Osteoblast (primary cell): ENCODE data around the gene RIPK4. TPM values are rescaled to one million over a fixed set of nuclear protein-coding genes. Genes with fewer than 3 reads are reported as not detected.

Experiments
- DNase-seq: peaks from one replicate; pipeline ENCODE4 v3.0.0; 2011; ENCODE audit warnings: low spot score, mixed read lengths; ENCODE audit not compliant: insufficient read length; ENCODE audit errors: missing footprints
- H2AFZ ChIP-seq: 2 replicates; pipeline ENCODE4 v1.6.0; 2011; ENCODE audit warnings: mild to moderate bottlenecking, low read length
- H3K27ac ChIP-seq: 2 replicates; pipeline ENCODE4 v1.5.1; 2011; ENCODE audit warnings: mild to moderate bottlenecking, low read depth, low read length, moderate library complexity
- H3K27me3 ChIP-seq: 2 replicates; pipeline ENCODE4 v1.6.0; 2012; ENCODE audit warnings: mild to moderate bottlenecking, control low read depth, inconsistent platforms, low read length, moderate library complexity; ENCODE audit not compliant: insufficient read depth
- H3K36me3 ChIP-seq: 2 replicates; pipeline ENCODE4 v1.5.1; 2011; ENCODE audit warnings: mild to moderate bottlenecking, low read length, control low read depth, moderate library complexity; ENCODE audit not compliant: insufficient read depth
- H3K4me1 ChIP-seq: 2 replicates; pipeline ENCODE4 v1.5.1; 2011; ENCODE audit warnings: mild to moderate bottlenecking, low read length, control low read depth, moderate library complexity; ENCODE audit not compliant: insufficient read depth
- H3K4me2 ChIP-seq: 2 replicates; pipeline ENCODE4 v1.6.0; 2011; ENCODE audit warnings: mild to moderate bottlenecking, low read length; ENCODE audit not compliant: insufficient read depth
- H3K4me3 ChIP-seq: fragments of 200-600 bp; sonication (generic); 3 replicates; pipeline ENCODE4 v1.5.1; 2012; ENCODE audit warnings: mild to moderate bottlenecking, low read length, inconsistent platforms; ENCODE audit not compliant: insufficient read depth
- H3K79me2 ChIP-seq: 2 replicates; pipeline ENCODE4 v1.6.0; 2012; ENCODE audit warnings: mild to moderate bottlenecking, low read length, control low read depth, inconsistent platforms; ENCODE audit not compliant: insufficient read depth
- H3K9me3 ChIP-seq: 2 replicates; pipeline ENCODE4 v1.5.1; 2011; ENCODE audit warnings: low read depth, low read length, control low read depth
- H4K20me1 ChIP-seq: 2 replicates; pipeline ENCODE4 v1.6.0; 2012; ENCODE audit warnings: mild to moderate bottlenecking, low read length, control low read depth; ENCODE audit not compliant: insufficient read depth
- total RNA-seq: library from RNA; depleted of rRNA; stranded (reverse); fragments of >200 nt; gene quantifications from 2 replicates; pipeline ENCODE4 v1.2.3, GENCODE V29; 2012
- TF ChIP-seq, protein P1 (sequence below): IDR thresholded peaks from 2 replicates; pipeline ENCODE4 v1.5.1; 2011; ENCODE audit warnings: mild to moderate bottlenecking, low read depth, low read length, moderate library complexity; ENCODE audit errors: extremely low read depth

Gene RIPK4
- total RNA-seq, 1 donor, result 2.2 TPM

DNA sequence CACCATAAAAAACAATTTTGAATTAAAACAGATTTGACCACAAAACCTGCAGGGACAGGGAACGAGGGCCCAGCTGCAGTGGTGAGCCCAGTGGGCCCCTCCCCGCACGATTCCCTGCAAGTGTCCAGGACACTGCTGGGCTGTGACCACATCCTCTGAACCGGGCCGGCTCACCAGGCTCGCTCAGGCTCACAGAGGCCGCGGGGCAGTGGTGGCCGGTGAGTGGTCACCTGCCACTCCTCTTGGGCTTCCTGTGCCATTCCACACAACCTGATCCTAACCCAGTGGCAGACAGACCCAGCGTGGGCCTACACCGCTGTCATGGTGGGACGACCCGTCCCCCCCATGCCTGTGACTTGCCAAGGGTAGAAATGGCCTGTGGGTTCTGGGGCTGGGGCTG is 36.5 kb upstream of the RIPK4 start:
- H3K79me2 ChIP-seq, result peaks cover 7% of the 10 kb centered on the region
- H3K9me3 ChIP-seq, result no peaks in the 10 kb centered on the region
- H3K4me3 ChIP-seq, result no peak overlapping the region
- H3K4me2 ChIP-seq, result no peak overlapping the region
- DNase-seq, result no peak
- TF ChIP-seq, protein P1, sequence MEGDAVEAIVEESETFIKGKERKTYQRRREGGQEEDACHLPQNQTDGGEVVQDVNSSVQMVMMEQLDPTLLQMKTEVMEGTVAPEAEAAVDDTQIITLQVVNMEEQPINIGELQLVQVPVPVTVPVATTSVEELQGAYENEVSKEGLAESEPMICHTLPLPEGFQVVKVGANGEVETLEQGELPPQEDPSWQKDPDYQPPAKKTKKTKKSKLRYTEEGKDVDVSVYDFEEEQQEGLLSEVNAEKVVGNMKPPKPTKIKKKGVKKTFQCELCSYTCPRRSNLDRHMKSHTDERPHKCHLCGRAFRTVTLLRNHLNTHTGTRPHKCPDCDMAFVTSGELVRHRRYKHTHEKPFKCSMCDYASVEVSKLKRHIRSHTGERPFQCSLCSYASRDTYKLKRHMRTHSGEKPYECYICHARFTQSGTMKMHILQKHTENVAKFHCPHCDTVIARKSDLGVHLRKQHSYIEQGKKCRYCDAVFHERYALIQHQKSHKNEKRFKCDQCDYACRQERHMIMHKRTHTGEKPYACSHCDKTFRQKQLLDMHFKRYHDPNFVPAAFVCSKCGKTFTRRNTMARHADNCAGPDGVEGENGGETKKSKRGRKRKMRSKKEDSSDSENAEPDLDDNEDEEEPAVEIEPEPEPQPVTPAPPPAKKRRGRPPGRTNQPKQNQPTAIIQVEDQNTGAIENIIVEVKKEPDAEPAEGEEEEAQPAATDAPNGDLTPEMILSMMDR, result no peak
- no peaks in the 10 kb centered on the region for H3K4me1 ChIP-seq
- no peaks in the 10 kb centered on the region for H3K27me3 ChIP-seq
- H3K36me3 ChIP-seq, result peaks cover 29% of the 10 kb centered on the region
- H3K27ac ChIP-seq, result no peak overlapping the region
- peaks cover 4% of the 10 kb centered on the region for H4K20me1 ChIP-seq
- no peak overlapping the region for H2AFZ ChIP-seq

DNA sequence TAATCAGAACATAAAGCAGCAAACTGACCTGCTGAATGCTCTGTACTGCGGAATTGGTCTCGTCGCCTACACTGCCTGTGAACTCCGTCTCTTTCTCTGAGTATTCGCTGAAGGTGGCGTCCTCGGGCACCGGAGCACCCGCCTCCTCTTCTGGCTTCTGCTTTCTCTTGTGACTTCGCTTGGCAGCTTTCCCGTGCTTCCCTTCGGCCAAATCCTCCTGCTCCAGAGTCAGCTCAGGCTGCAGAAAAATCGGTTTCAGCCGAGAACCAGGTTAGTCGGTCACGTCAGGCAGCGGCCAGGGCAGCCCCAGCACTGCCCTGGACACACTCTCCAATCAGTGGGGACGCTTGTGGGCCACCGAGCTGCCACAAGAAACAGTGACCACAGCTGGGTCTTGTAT is 35.8 kb upstream of the RIPK4 start:
- no peak overlapping the region for H3K4me3 ChIP-seq
- no peaks in the 10 kb centered on the region for H3K27me3 ChIP-seq
- TF ChIP-seq, protein P1, result no peak
- H3K27ac ChIP-seq, result no peak overlapping the region
- no peaks in the 10 kb centered on the region for H3K9me3 ChIP-seq
- H3K36me3 ChIP-seq, result peaks cover 31% of the 10 kb centered on the region
- H3K79me2 ChIP-seq, result peaks cover 7% of the 10 kb centered on the region
- peaks cover 4% of the 10 kb centered on the region for H4K20me1 ChIP-seq
- H2AFZ ChIP-seq, result no peak overlapping the region
- H3K4me1 ChIP-seq, result no peaks in the 10 kb centered on the region
- H3K4me2 ChIP-seq, result no peak overlapping the region
- DNase-seq, result no peak

DNA sequence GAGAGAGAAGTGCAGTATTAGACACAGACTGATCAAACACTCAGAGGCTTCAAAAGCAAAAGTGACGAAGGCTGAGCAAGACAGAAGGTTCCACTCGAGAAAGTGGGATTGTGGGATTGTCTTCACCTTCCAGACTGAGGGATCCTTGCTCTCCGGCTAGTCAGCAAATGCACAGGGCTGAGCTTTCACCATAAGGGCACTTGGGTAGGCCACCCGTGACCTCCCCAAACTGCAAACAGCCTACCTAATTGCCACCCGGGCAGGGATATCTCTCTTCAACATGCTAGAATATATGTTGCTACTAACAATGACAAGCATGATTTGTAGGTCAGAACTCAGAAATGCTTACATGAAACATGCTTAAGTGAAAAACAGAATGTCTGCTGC is 35.3 kb upstream of the RIPK4 start:
- DNase-seq, result no peak
- Histone ChIP-seq H3K4me2 (no peak overlapping the region), H3K27ac (no peak overlapping the region), H3K4me3 (no peak overlapping the region), H4K20me1 (peaks cover 4% of the 10 kb centered on the region), H3K9me3 (no peaks in the 10 kb centered on the region), H3K79me2 (peaks cover 5% of the 10 kb centered on the region), H3K4me1 (no peaks in the 10 kb centered on the region), H2AFZ (no peak overlapping the region), H3K27me3 (no peaks in the 10 kb centered on the region), H3K36me3 (peaks cover 31% of the 10 kb centered on the region)
- TF ChIP-seq, protein P1, result no peak

DNA sequence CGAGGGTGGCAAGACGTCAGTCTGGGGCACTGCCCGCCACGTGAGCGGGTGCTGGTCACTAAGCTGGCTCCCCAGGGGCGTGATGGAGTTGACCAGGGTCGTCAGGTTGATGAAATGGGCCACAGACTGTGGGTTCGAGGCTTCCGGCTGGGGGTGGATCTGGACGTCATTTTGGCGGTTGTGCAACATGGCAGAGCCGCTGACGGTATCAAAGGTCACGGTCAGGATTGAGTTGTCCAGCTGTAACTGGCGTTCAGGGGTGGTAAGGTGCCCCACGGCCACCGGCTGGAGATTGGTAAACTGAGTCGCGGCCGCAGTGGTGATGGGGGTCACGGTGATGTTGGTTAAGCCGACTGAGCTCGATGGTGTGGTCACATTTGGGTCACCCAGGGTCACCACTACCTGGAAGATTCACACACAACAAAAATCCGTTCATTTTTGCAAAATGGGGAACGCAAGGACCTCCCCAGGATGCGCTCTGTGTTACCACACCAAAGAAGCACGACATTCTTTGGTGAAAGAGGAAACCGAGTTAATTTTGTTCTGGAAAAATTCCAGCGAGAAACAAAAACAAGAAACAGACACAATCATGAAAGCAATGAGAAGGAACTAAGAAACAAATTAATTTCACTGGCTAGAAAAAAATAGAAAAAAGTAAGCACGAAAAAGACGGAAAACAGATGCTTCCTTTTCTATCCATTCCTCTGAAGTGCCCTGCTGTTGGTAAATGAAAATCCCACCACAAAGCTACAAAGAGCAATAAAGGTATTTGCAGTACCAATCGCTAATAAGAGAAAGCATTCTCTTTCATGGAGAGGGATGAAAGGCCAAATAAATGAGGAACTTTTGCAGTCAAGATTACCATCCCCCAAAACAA is 34.7 kb upstream of the RIPK4 start:
- no peak overlapping the region for H3K4me3 ChIP-seq
- no peaks in the 10 kb centered on the region for H3K4me1 ChIP-seq
- TF ChIP-seq, protein P1, result no peak
- H3K27ac ChIP-seq, result no peak overlapping the region
- H2AFZ ChIP-seq, result no peak overlapping the region
- H3K4me2 ChIP-seq, result no peak overlapping the region
- peaks cover 31% of the 10 kb centered on the region for H3K36me3 ChIP-seq
- H3K27me3 ChIP-seq, result no peaks in the 10 kb centered on the region
- peaks cover under 1% of the 10 kb centered on the region for H3K79me2 ChIP-seq
- no peak for DNase-seq
- H4K20me1 ChIP-seq, result no peaks in the 10 kb centered on the region
- H3K9me3 ChIP-seq, result no peaks in the 10 kb centered on the region
